Measurements from ENCODE around the gene CD200R1L. TPM values are rescaled to one million over a fixed set of nuclear protein-coding genes. Genes with fewer than 3 reads are reported as not detected.

Gene CD200R1L
- total RNA-seq, 1 experiment from 2014 or later, result not detected

GRCh38 chr3:112781599-112781998, 65.1 kb downstream of the CD200R1L start:
- H3K56ac ChIP-seq (ENCODE audit: insufficient read length, low read depth, low read length), result no peak overlapping the region
- no peak overlapping the region for H3K4me3 Mint-ChIP-seq
- DNase-seq, result no peak
- H3K9me3 Mint-ChIP-seq, result no peaks in the 10 kb centered on the region
- no peaks in the 10 kb centered on the region for H3K27me3 ChIP-seq (ENCODE audit: insufficient read depth, low read length)
- H3K27ac ChIP-seq (ENCODE audit: insufficient read length, low read depth, low read length), result no peak overlapping the region
- H3K79me1 ChIP-seq (ENCODE audit: insufficient read depth, low read depth, low read length, poor library complexity, severe bottlenecking), result no peaks in the 10 kb centered on the region
- no peak overlapping the region for H3K27ac Mint-ChIP-seq
- no peak overlapping the region for H2BK20ac ChIP-seq (ENCODE audit: low read depth, low read length, poor library complexity, severe bottlenecking)
- no peaks in the 10 kb centered on the region for H3K23me2 ChIP-seq (ENCODE audit: insufficient read length, low read depth, low read length, poor library complexity, severe bottlenecking)
- H3K9me3 ChIP-seq (ENCODE audit: control insufficient read depth, low read depth, low read length), result no peaks in the 10 kb centered on the region
- TF ChIP-seq CTCF (conservative IDR thresholded peaks at IDR 0.05), result no peak
- H3K4me2 ChIP-seq (ENCODE audit: insufficient read depth, insufficient read length, low read length), result no peak overlapping the region
- H4K20me1 ChIP-seq (ENCODE audit: control insufficient read depth, insufficient read depth, insufficient read length), result no peaks in the 10 kb centered on the region
- H2BK5ac ChIP-seq (ENCODE audit: insufficient read length, low read length), result no peak overlapping the region
- WGBS (ENCODE audit: extremely low coverage, insufficient read length, low lambda C conversion rate), result no CpG with 5 or more reads among the region's 1 CpG
- H3K4me1 Mint-ChIP-seq, result peaks cover 0 to 4% of the 10 kb centered on the region in 2 experiments; a peak in 2 of 4 replicates
- H4K91ac ChIP-seq (ENCODE audit: insufficient read length, low read depth, low read length), result no peak overlapping the region
- no peaks in the 10 kb centered on the region for H3K79me2 ChIP-seq (ENCODE audit: insufficient read depth, low read length)
- H3K27me3 Mint-ChIP-seq (ENCODE audit: low read depth), result no peaks in the 10 kb centered on the region
- H2AFZ ChIP-seq (ENCODE audit: low read length), result no peak overlapping the region
- H2BK12ac ChIP-seq (ENCODE audit: insufficient read length, low read depth, low read length), result no peak overlapping the region
- H3K4me1 ChIP-seq (ENCODE audit: insufficient read depth, low read length), result no peaks in the 10 kb centered on the region
- H3K18ac ChIP-seq (ENCODE audit: insufficient read length, low read depth, low read length), result no peak overlapping the region
- H3T11ph ChIP-seq (ENCODE audit: low read length), result no peak overlapping the region
- H3K9ac ChIP-seq (ENCODE audit: extremely low read depth, insufficient read length, low read length), result no peak overlapping the region
- H2BK120ac ChIP-seq (ENCODE audit: low read depth, low read length, poor library complexity, severe bottlenecking), result no peak overlapping the region
- no peak overlapping the region for H2BK15ac ChIP-seq (ENCODE audit: low read depth, low read length)
- H3K23ac ChIP-seq (ENCODE audit: insufficient read length, low read depth, low read length), result no peak overlapping the region
- no peak overlapping the region for H2AK5ac ChIP-seq (ENCODE audit: insufficient read length, low read length)
- H3K14ac ChIP-seq (ENCODE audit: insufficient read depth, low read length), result no peak overlapping the region
- H3K36me3 Mint-ChIP-seq (ENCODE audit: insufficient read depth in 1 of 3, low read depth in 3 of 3), result no peaks in the 10 kb centered on the region
- no peak overlapping the region for H4K8ac ChIP-seq (replicated peaks; ENCODE audit: insufficient read length, low read depth, low read length)
- H4K5ac ChIP-seq (ENCODE audit: insufficient read length, low read depth, low read length), result no peak overlapping the region
- no peak overlapping the region for H3K4ac ChIP-seq (ENCODE audit: low read depth, low read length)
